Smooth muscle cell (in vitro differentiated cells): Measurements from ENCODE around the gene GALNT3. TPM values are rescaled to one million over a fixed set of nuclear protein-coding genes. Genes with fewer than 3 reads are reported as not detected.

ENCODE experiments used
- DNase-seq: peaks from one replicate; lab custom pipeline; 2025; ENCODE audit not compliant: unreplicated experiment; lab: John Stamatoyannopoulos, UW
- H2AFZ ChIP-seq: fragments of 200-600 bp; sonication (generic); 2 replicates; pipeline ENCODE4 v1.6.0; 2016; ENCODE audit warnings: antibody characterized with exemption, low read depth, mild to moderate bottlenecking
- H3F3A ChIP-seq: fragments of 200-600 bp; sonication (generic); 2 replicates; pipeline ENCODE4 v1.6.0; 2017; ENCODE audit warnings: antibody characterized with exemption, low read depth
- H3K27ac ChIP-seq: fragments of 200-600 bp; sonication (generic); 2 replicates; pipeline ENCODE4 v1.5.1; 2016; ENCODE audit warnings: low read depth, mild to moderate bottlenecking
- H3K27me3 ChIP-seq: fragments of 200-600 bp; sonication (generic); 2 replicates; pipeline ENCODE4 v1.6.1; 2016; ENCODE audit warnings: low read depth, mild to moderate bottlenecking
- H3K36me3 ChIP-seq: fragments of 200-600 bp; sonication (generic); 2 replicates; pipeline ENCODE4 v1.5.1; 2016; ENCODE audit warnings: low read depth
- H3K4me1 ChIP-seq: fragments of 200-600 bp; sonication (generic); 2 replicates; pipeline ENCODE4 v1.5.1; 2016; ENCODE audit warnings: low read depth
- H3K4me2 ChIP-seq: fragments of 200-600 bp; sonication (generic); 2 replicates; pipeline ENCODE4 v1.6.0; 2016; ENCODE audit warnings: mild to moderate bottlenecking
- H3K4me3 ChIP-seq: fragments of 200-600 bp; sonication (generic); 2 replicates; pipeline ENCODE4 v1.5.1; 2016; ENCODE audit warnings: mild to moderate bottlenecking
- H3K79me2 ChIP-seq: fragments of 200-600 bp; sonication (generic); 2 replicates; pipeline ENCODE4 v1.6.0; 2016; ENCODE audit warnings: low read depth, mild to moderate bottlenecking
- H3K9ac ChIP-seq: fragments of 200-600 bp; sonication (generic); 2 replicates; pipeline ENCODE4 v1.6.0; 2016; ENCODE audit warnings: low read depth
- H3K9me3 ChIP-seq: fragments of 200-600 bp; sonication (generic); replicated peaks from 2 replicates; pipeline ENCODE4 v1.5.1; 2016; ENCODE audit warnings: low read depth
- H4K20me1 ChIP-seq: fragments of 200-600 bp; sonication (generic); 2 replicates; pipeline ENCODE4 v1.6.0; 2016; ENCODE audit warnings: low read depth
- CTCF ChIP-seq: fragments of 200-600 bp; sonication (generic); IDR thresholded peaks from 2 replicates; pipeline ENCODE4 v1.5.1; 2017; ENCODE audit warnings: borderline replicate concordance, mild to moderate bottlenecking, antibody characterized with exemption; ENCODE audit not compliant: insufficient read depth, poor library complexity, severe bottlenecking
- WGBS: methylation state at CpG from one replicate; pipeline ENCODE4 v1.1.7; 2016; ENCODE audit warnings: low lambda C conversion rate; 5-methylcytosine and 5-hydroxymethylcytosine counted together
- polyA plus RNA-seq: library from polyadenylated mRNA; unstranded; fragments of >200 nt; fragmentation: Nextera tagmentation; extraction: Ambion mirVana; gene quantifications from 2 replicates; pipeline ENCODE4 v1.2.1, GENCODE V29; 2016
- total RNA-seq: library from RNA; depleted of rRNA; stranded (reverse); fragments of >200 nt; gene quantifications from 2 replicates; pipeline ENCODE4 v1.2.3, GENCODE V29; 2014

GALNT3 gene
- total and polyA plus RNA-seq, 2 experiments from 2014 or later = 4.6 to 32.4 TPM

GRCh38 chr2:165743442-165743841 is 50.6 kb downstream of the GALNT3 start:
- WGBS = 90% methylated on average over 2 of the region's 2 CpGs
- Histone ChIP-seq H3K36me3 (no peaks in the 10 kb centered on the region), H3K4me3 (no peak overlapping the region), H3K79me2 (no peaks in the 10 kb centered on the region), H3K4me1 (no peaks in the 10 kb centered on the region), H3K4me2 (no peak overlapping the region), H4K20me1 (no peaks in the 10 kb centered on the region), H3K9ac (no peak overlapping the region), H3F3A (no peaks in the 10 kb centered on the region), H2AFZ (no peak overlapping the region), H3K27me3 (no peaks in the 10 kb centered on the region), H3K27ac (no peak overlapping the region), H3K9me3 (no peaks in the 10 kb centered on the region)
- no peak for TF ChIP-seq CTCF
- no peak for DNase-seq

DNA sequence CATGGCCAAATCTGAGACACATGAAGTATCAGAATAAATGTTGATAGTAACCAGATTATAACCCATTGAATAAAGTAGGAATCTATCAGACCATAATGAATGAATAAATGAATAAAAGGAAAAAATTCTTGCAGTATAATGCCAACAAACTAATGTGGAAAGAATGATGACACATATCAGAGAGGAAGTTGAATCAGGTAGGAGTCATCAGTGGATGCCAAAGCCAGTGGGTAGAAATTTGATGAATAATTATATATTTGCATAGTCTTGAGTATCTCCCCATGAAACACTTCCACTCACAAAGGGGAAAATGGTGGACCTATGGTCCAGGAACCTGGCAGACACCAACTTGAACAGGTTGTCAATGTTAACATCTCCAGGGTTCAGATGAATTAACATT is 68.6 kb downstream of the GALNT3 start:
- Histone ChIP-seq H3K4me2 (no peak overlapping the region), H3F3A (no peaks in the 10 kb centered on the region), H4K20me1 (no peaks in the 10 kb centered on the region), H3K9ac (no peak overlapping the region), H3K4me3 (no peak overlapping the region), H3K36me3 (no peaks in the 10 kb centered on the region), H3K4me1 (no peaks in the 10 kb centered on the region), H2AFZ (no peak overlapping the region), H3K79me2 (no peaks in the 10 kb centered on the region), H3K9me3 (no peaks in the 10 kb centered on the region), H3K27me3 (no peaks in the 10 kb centered on the region), H3K27ac (no peak overlapping the region)
- DNase-seq = no peak
- no peak for TF ChIP-seq CTCF

DNA sequence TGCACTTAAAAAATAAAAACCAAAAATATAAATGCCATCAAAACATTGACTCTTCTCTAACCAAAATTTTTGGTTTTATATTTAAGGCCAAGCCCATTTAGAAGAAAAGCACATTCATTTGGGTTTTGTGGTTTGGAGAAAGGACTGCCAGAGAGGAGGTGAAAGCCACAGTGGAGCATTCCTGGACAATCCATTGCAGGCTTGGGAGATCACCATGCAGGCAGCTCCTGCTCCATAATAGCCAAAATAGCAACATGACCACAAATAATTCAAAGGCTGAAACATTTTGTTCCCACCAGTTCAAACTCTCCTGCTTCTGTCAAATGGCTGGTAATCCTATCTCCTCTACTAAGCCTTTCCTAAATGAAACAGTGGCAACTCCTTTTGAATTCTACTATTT is 73.5 kb downstream of the GALNT3 start:
- Histone ChIP-seq H2AFZ (no peak overlapping the region), H3K4me1 (no peaks in the 10 kb centered on the region), H3K4me3 (no peak overlapping the region), H3K27me3 (no peaks in the 10 kb centered on the region), H3K4me2 (no peak overlapping the region), H3K79me2 (no peaks in the 10 kb centered on the region), H3K9me3 (no peaks in the 10 kb centered on the region), H4K20me1 (no peaks in the 10 kb centered on the region), H3K27ac (no peak overlapping the region), H3F3A (no peaks in the 10 kb centered on the region), H3K9ac (no peak overlapping the region), H3K36me3 (no peaks in the 10 kb centered on the region)
- TF ChIP-seq CTCF = no peak
- no peak for DNase-seq

GRCh38 chr2:165718610-165719210 is 75.3 kb downstream of the GALNT3 start:
- no peak overlapping the region for H2AFZ ChIP-seq
- WGBS = 84% methylated on average over 1 of the region's 1 CpG
- no peak overlapping the region for H3K4me2 ChIP-seq
- no peak for TF ChIP-seq CTCF
- H3K27me3 ChIP-seq = no peaks in the 10 kb centered on the region
- no peaks in the 10 kb centered on the region for H3K36me3 ChIP-seq
- no peak for DNase-seq
- no peaks in the 10 kb centered on the region for H3K79me2 ChIP-seq
- H3K9ac ChIP-seq = no peak overlapping the region
- H3K4me1 ChIP-seq = no peaks in the 10 kb centered on the region
- H3K27ac ChIP-seq = no peak overlapping the region
- no peaks in the 10 kb centered on the region for H4K20me1 ChIP-seq
- no peaks in the 10 kb centered on the region for H3F3A ChIP-seq
- H3K4me3 ChIP-seq = no peak overlapping the region
- no peaks in the 10 kb centered on the region for H3K9me3 ChIP-seq
